Measurements from ENCODE around the gene SLAMF1.

GRCh38 chr1:160614410-160614809 lies 32.4 kb downstream of the SLAMF1 start:
- TF ChIP-seq CTCF (IDR thresholded peaks at IDR 0.05) = no peak
- TF ChIP-seq EZH2 (IDR thresholded peaks at IDR 0.05; ENCODE audit: borderline replicate concordance, insufficient read depth, low read depth, low read length, poor library complexity, severe bottlenecking) = no peak
